Liver (tissue), 3 donors: Measurements from ENCODE around the gene KCNJ14.

ENCODE experiments used
- GABPA ChIP-seq, 2 donors: IDR thresholded peaks in 1 of 2; conservative IDR thresholded peaks in 1 of 2; 2 replicates each; pipeline ENCODE4 v1.6.1; 2016; ENCODE audit warnings: antibody characterized with exemption in 2 of 2, mild to moderate bottlenecking in 1 of 2, moderate library complexity in 1 of 2
- TF ChIP-seq, protein P1 (sequence below): fragments of 150-350 bp; IDR thresholded peaks from 2 replicates; pipeline ENCODE4 v1.5.1; 2017; ENCODE audit warnings: improper control_type of control experiment, low read depth, low read length; ENCODE audit not compliant: missing input control
- TF ChIP-seq, protein P2 (sequence below): IDR thresholded peaks from 2 replicates; pipeline ENCODE4 v1.6.1; 2016; ENCODE audit warnings: antibody characterized with exemption
- TF ChIP-seq, protein P3 (sequence below): IDR thresholded peaks from 2 replicates; pipeline ENCODE4 v1.6.1; 2016; ENCODE audit warnings: antibody characterized with exemption, mild to moderate bottlenecking
- TF ChIP-seq, protein P4 (sequence below): IDR thresholded peaks from 2 replicates; pipeline ENCODE4 v1.6.1; 2016; ENCODE audit warnings: antibody characterized with exemption
- donor health status: healthy.
- donor health status: healthy.

DNA sequence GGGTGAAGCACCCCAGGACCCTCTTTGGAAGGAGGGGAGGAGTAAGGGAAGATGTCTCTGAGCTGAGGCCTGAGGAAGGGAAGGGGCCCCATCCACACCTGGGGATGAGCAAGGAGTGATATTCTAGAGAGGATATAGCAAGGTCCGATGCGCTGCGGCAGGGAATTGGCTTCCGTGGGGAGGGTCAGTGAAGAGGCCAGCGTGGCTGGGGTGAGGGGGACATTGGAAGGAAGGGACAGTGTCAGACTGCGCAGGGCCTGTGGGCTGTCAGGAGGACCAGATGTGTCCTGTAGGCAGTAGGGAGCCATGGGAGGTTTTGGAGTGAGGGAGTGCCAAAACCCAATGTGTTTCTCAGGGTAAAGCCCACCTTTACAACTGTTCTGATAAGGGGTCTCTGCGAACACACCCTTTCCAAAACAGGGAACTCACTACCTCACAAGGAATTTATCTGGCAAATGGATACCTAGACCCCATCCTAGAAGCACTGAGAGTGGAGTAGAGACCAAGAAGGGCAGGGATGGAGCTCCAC lies 52.6 kb downstream of the KCNJ14 start:
- TF ChIP-seq, protein P1, sequence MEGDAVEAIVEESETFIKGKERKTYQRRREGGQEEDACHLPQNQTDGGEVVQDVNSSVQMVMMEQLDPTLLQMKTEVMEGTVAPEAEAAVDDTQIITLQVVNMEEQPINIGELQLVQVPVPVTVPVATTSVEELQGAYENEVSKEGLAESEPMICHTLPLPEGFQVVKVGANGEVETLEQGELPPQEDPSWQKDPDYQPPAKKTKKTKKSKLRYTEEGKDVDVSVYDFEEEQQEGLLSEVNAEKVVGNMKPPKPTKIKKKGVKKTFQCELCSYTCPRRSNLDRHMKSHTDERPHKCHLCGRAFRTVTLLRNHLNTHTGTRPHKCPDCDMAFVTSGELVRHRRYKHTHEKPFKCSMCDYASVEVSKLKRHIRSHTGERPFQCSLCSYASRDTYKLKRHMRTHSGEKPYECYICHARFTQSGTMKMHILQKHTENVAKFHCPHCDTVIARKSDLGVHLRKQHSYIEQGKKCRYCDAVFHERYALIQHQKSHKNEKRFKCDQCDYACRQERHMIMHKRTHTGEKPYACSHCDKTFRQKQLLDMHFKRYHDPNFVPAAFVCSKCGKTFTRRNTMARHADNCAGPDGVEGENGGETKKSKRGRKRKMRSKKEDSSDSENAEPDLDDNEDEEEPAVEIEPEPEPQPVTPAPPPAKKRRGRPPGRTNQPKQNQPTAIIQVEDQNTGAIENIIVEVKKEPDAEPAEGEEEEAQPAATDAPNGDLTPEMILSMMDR: no peak
- TF ChIP-seq, protein P2, sequence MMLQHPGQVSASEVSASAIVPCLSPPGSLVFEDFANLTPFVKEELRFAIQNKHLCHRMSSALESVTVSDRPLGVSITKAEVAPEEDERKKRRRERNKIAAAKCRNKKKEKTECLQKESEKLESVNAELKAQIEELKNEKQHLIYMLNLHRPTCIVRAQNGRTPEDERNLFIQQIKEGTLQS: no peak
- TF ChIP-seq, protein P3, sequence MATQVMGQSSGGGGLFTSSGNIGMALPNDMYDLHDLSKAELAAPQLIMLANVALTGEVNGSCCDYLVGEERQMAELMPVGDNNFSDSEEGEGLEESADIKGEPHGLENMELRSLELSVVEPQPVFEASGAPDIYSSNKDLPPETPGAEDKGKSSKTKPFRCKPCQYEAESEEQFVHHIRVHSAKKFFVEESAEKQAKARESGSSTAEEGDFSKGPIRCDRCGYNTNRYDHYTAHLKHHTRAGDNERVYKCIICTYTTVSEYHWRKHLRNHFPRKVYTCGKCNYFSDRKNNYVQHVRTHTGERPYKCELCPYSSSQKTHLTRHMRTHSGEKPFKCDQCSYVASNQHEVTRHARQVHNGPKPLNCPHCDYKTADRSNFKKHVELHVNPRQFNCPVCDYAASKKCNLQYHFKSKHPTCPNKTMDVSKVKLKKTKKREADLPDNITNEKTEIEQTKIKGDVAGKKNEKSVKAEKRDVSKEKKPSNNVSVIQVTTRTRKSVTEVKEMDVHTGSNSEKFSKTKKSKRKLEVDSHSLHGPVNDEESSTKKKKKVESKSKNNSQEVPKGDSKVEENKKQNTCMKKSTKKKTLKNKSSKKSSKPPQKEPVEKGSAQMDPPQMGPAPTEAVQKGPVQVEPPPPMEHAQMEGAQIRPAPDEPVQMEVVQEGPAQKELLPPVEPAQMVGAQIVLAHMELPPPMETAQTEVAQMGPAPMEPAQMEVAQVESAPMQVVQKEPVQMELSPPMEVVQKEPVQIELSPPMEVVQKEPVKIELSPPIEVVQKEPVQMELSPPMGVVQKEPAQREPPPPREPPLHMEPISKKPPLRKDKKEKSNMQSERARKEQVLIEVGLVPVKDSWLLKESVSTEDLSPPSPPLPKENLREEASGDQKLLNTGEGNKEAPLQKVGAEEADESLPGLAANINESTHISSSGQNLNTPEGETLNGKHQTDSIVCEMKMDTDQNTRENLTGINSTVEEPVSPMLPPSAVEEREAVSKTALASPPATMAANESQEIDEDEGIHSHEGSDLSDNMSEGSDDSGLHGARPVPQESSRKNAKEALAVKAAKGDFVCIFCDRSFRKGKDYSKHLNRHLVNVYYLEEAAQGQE: no peak
- no peak for TF ChIP-seq GABPA (IDR thresholded peaks at IDR 0.05 in 1 of 2, conservative IDR thresholded peaks at IDR 0.05 in 1 of 2)
- TF ChIP-seq, protein P4, sequence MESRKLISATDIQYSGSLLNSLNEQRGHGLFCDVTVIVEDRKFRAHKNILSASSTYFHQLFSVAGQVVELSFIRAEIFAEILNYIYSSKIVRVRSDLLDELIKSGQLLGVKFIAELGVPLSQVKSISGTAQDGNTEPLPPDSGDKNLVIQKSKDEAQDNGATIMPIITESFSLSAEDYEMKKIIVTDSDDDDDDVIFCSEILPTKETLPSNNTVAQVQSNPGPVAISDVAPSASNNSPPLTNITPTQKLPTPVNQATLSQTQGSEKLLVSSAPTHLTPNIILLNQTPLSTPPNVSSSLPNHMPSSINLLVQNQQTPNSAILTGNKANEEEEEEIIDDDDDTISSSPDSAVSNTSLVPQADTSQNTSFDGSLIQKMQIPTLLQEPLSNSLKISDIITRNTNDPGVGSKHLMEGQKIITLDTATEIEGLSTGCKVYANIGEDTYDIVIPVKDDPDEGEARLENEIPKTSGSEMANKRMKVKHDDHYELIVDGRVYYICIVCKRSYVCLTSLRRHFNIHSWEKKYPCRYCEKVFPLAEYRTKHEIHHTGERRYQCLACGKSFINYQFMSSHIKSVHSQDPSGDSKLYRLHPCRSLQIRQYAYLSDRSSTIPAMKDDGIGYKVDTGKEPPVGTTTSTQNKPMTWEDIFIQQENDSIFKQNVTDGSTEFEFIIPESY: no peak
